Measurements from ENCODE around the gene ZNF608.

DNA sequence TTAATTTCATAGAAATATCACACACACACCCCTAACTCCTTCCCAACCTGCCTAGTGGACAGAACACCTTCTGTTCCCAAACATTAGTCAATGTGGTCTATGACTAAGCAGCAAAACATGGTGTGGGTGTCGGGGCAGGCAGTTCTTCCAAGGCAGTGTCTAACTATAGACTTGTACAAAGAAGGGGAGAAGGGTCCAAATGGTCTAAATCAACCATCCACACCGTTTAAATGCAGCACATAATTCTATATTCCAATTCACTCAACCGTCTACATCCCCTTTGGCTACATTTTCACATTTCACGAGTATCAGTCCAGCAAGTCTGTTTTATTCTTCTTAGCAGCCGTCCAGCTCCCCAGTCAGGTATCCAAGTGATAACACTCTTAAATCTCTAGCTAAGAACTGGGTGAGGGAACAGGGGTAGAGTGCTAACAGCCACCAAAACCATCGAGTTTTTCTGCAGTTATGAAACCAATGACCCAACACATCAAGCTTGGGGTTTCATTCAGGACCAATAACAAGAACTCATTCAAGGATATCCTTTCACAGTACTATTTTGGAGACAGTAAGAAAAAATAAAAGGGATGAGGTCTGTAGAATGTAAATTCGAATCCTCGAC, 3.3 kb downstream of the ZNF608 start:
- TF ChIP-seq ISL1 (CRISPR knock-in tag; IDR thresholded peaks at IDR 0.05) (no peak), TCF4 (CRISPR knock-in tag; IDR thresholded peaks at IDR 0.05; ENCODE audit: borderline replicate concordance) (no peak), ARNTL (CRISPR knock-in tag; IDR thresholded peaks at IDR 0.05; ENCODE audit: borderline replicate concordance, low read depth) (no peak), CREB5 (CRISPR knock-in tag; IDR thresholded peaks at IDR 0.05; ENCODE audit: low read depth) (no peak), CSDC2 (CRISPR knock-in tag; IDR thresholded peaks at IDR 0.05) (no peak), ZC3H10 (CRISPR knock-in tag; IDR thresholded peaks at IDR 0.05) (no peak), SNAI2 (CRISPR knock-in tag; IDR thresholded peaks at IDR 0.05) (no peak)
- TF ChIP-seq, protein P1, sequence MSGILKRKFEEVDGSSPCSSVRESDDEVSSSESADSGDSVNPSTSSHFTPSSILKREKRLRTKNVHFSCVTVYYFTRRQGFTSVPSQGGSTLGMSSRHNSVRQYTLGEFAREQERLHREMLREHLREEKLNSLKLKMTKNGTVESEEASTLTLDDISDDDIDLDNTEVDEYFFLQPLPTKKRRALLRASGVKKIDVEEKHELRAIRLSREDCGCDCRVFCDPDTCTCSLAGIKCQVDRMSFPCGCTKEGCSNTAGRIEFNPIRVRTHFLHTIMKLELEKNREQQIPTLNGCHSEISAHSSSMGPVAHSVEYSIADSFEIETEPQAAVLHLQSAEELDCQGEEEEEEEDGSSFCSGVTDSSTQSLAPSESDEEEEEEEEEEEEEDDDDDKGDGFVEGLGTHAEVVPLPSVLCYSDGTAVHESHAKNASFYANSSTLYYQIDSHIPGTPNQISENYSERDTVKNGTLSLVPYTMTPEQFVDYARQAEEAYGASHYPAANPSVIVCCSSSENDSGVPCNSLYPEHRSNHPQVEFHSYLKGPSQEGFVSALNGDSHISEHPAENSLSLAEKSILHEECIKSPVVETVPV (CRISPR knock-in tag; IDR thresholded peaks at IDR 0.05): no peak

Data from SK-N-SH treated with all-trans-retinoic acid at 6 μM for 48 hours (cell line).